Adrenal gland (tissue), 12 donors: ENCODE data around the gene ADAMTSL1. TPM values are rescaled to one million over a fixed set of nuclear protein-coding genes. Genes with fewer than 3 reads are reported as not detected.
"Not testable (repeated sequence)": the region's sequence is repeated elsewhere in the genome, so short reads cannot be mapped to it uniquely, and the experiment has no call there.

Experiments used
- DNase-seq, 7 donors: peaks; one replicate each; pipeline ENCODE4 v3.0.0-alpha.2; 2019 to 2020
- H3K27ac ChIP-seq, 5 donors: fragments of 200-600 bp; sonication (generic) in 4 of 5; 1 replicate in 3 of 5; 2 replicates in 2 of 5; pipeline versions ENCODE4 v1.5.1 to v1.8.0; 2016 to 2020; ENCODE audit warnings: mild to moderate bottlenecking in 1 of 5
- H3K27me3 ChIP-seq: fragments of 200-600 bp; 2 replicates; pipeline ENCODE4 v1.8.0; 2021
- H3K36me3 ChIP-seq, 2 donors: fragments of 200-600 bp; replicated peaks in 1 of 2; 1 replicate in 1 of 2; 2 replicates in 1 of 2; pipeline versions ENCODE4 v1.5.1 to v1.8.0; 2018 to 2022
- H3K4me1 ChIP-seq, 2 donors: fragments of 200-600 bp; replicated peaks in 1 of 2; 1 replicate in 1 of 2; 2 replicates in 1 of 2; pipeline versions ENCODE4 v1.5.1 to v1.8.0; 2018 to 2021
- H3K4me3 ChIP-seq, 4 donors: fragments of 200-600 bp; sonication (generic) in 3 of 4; one replicate each; pipeline ENCODE4 v1.5.1; 2016 to 2018
- H3K9me3 ChIP-seq, 3 donors: fragments of 200-600 bp; sonication (generic) in 1 of 3; replicated peaks in 1 of 3; 1 replicate in 2 of 3; 2 replicates in 1 of 3; pipeline versions ENCODE4 v1.5.1 to v1.8.0; 2016 to 2021
- POLR2A ChIP-seq, 2 donors: fragments of 450-650 bp; IDR thresholded peaks; one replicate each; pipeline ENCODE4 v1.6.1; 2017; ENCODE audit warnings: antibody characterized with exemption in 2 of 2, mild to moderate bottlenecking in 2 of 2, moderate library complexity in 1 of 2
- WGBS, 4 donors: extraction: QIAGEN DNeasy Blood & Tissue Kit in 2 of 4; methylation state at CpG; one replicate each; pipeline versions ENCODE4 v1.1.5 to v1.1.7; 2013 to 2017; 5-methylcytosine and 5-hydroxymethylcytosine counted together
- intact Hi-C, 2 donors: fragments of 100-400 bp; cut with DNase I; formaldehyde crosslinking; loops; one replicate each; pipeline versions ENCODE4 v1.14.1 to v1.15.0; 2022 to 2023
- polyA plus RNA-seq, 3 donors: library from polyadenylated mRNA; stranded (reverse); fragments of 200-250 nt in 2 of 3; fragments of 350-450 nt in 1 of 3; fragmentation: Illumina TruSeq in 1 of 3; extraction: RNeasy Lipid Tissue Mini Kit (QIAGEN cat#74804) in 1 of 3; gene quantifications; one replicate each; pipeline ENCODE4 v1.2.3, GENCODE V29; 2013 to 2014
- total RNA-seq, 9 donors: library from RNA; depleted of rRNA in 4 of 9; stranded (reverse); fragments of >200 nt in 4 of 9; fragments of 120-200 nt in 1 of 9; fragmentation: NEBNext Ultra II Directional in 1 of 9; extraction: Animal tissue kit (Norgen Biotek cat#: 25700) in 1 of 9; gene quantifications; one replicate each; pipeline versions ENCODE4 v1.1.0 to v1.2.4, GENCODE V29; 2013 to 2023
- TF ChIP-seq, protein P1 (sequence below), 6 experiments: fragments of 450-650 bp in 4 of 6; fragments of 200-600 bp in 2 of 6; sonication (generic) in 1 of 6; IDR thresholded peaks; 1 replicate in 5 of 6; 2 replicates in 1 of 6; pipeline versions ENCODE4 v1.5.1 to v1.8.0; 2016 to 2021; ENCODE audit warnings: antibody characterized with exemption in 6 of 6, mild to moderate bottlenecking in 2 of 6, moderate library complexity in 1 of 6
- donor health status: healthy with polysubstance abuse.
- donor health status: Bipolar disorder and iron deficiency.
- donor health status: DM: yes; HTN: yes; CAD: no.
- donor health status: DM: no; HTN: no; CAD: no.
- donor health status: DM: no; HTN: no; CAD: no.
- donor health status: DM: yes; HTN: yes; CAD: no.

Gene ADAMTSL1
- total and polyA plus RNA-seq, 12 donors: 4.9 to 38.1 (median 20.6) TPM

DNA sequence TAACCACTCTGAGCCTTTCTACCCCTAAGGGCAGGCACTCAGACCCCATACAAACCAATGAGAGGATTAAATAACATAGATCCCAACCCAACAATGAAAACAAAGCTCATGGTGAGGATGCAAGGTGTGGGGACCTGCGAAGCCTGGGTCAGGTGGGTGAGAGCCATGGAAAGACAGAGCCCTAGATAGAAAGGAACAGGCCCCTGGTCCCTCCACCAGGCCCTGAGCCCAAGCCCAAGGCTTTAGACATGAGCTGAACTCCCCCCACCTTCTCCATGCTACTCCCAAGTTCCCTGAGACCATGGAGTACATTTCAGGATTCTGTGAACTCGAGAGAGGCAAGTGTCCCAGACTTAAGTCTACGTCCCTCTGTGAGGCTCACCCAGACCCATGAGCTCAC lies 452.6 kb downstream of the ADAMTSL1 start:
- H3K27me3 ChIP-seq: no peaks in the 10 kb centered on the region
- TF ChIP-seq, protein P1, sequence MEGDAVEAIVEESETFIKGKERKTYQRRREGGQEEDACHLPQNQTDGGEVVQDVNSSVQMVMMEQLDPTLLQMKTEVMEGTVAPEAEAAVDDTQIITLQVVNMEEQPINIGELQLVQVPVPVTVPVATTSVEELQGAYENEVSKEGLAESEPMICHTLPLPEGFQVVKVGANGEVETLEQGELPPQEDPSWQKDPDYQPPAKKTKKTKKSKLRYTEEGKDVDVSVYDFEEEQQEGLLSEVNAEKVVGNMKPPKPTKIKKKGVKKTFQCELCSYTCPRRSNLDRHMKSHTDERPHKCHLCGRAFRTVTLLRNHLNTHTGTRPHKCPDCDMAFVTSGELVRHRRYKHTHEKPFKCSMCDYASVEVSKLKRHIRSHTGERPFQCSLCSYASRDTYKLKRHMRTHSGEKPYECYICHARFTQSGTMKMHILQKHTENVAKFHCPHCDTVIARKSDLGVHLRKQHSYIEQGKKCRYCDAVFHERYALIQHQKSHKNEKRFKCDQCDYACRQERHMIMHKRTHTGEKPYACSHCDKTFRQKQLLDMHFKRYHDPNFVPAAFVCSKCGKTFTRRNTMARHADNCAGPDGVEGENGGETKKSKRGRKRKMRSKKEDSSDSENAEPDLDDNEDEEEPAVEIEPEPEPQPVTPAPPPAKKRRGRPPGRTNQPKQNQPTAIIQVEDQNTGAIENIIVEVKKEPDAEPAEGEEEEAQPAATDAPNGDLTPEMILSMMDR (IDR thresholded peaks at IDR 0.05): no peak
- TF ChIP-seq POLR2A (IDR thresholded peaks at IDR 0.05): no peak
- DNase-seq: no peak
- H3K4me3 ChIP-seq: no peak overlapping the region
- H3K9me3 ChIP-seq: no peaks in the 10 kb centered on the region
- H3K4me1 ChIP-seq: no peaks in the 10 kb centered on the region
- intact Hi-C loops: no loop called here
- no peak overlapping the region for H3K27ac ChIP-seq
- H3K36me3 ChIP-seq: no peaks in the 10 kb centered on the region
- WGBS, 4 donors: 62 to 98% (median 95%) methylated on average over 3 of the region's 3 CpGs

DNA sequence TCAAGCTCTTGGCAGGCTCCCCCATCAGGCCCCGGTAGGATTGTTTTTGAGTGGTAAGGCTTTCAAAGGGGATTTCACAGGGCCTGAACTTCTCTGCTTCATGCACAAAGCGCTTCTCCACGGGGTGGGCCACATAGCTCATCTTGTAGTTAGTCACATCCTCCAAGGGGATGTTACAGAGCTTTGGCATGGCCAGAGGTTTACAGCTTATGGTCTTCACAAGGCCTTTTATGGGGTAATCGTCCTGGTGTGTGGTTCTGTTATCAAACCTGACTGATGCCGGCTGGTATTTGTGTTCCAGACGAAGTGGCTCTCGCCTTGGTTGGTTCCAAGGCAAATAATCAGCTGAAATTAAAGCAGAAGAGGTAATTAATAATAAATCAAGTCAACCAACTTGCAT lies 454.8 kb downstream of the ADAMTSL1 start:
- 81 to 89% (median 84%) methylated on average over 5 to 7 of the region's 7 CpGs for WGBS, 4 donors
- Histone ChIP-seq H3K9me3 (no peaks in the 10 kb centered on the region), H3K4me1 (no peaks in the 10 kb centered on the region), H3K4me3 (no peak overlapping the region), H3K27ac (no peak overlapping the region), H3K27me3 (no peaks in the 10 kb centered on the region), H3K36me3 (no peaks in the 10 kb centered on the region)
- no peak for DNase-seq
- no peak for TF ChIP-seq POLR2A (IDR thresholded peaks at IDR 0.05)
- TF ChIP-seq, protein P1 (IDR thresholded peaks at IDR 0.05): no peak
- intact Hi-C loops: no loop called here

DNA sequence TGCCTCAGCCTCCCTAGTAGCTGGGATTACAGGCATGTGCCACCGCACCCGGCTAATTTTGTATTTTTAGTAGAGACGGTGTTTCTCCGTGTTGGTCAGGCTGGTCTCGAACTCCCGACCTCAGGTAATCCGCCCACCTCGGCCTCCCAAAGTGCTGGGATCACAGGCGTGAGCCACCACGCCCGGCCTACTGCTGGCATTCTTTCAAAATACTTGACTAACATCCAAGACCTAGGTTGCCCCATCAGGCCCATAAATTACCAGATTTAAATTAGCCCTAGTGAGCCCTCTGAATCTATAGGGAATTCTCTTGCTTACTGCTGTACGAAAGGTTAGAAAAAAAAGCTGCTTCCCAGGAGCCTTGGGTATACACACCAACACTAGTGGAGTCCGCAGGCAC lies 456.7 kb downstream of the ADAMTSL1 start:
- H3K27ac ChIP-seq, intact Hi-C loops, DNase-seq, H3K4me3 ChIP-seq, H3K4me1 ChIP-seq, H3K27me3 ChIP-seq, H3K9me3 ChIP-seq, H3K36me3 ChIP-seq: not testable (repeated sequence)
- WGBS, 4 donors: 82 to 89% (median 87%) methylated on average over 13 of the region's 13 CpGs

DNA sequence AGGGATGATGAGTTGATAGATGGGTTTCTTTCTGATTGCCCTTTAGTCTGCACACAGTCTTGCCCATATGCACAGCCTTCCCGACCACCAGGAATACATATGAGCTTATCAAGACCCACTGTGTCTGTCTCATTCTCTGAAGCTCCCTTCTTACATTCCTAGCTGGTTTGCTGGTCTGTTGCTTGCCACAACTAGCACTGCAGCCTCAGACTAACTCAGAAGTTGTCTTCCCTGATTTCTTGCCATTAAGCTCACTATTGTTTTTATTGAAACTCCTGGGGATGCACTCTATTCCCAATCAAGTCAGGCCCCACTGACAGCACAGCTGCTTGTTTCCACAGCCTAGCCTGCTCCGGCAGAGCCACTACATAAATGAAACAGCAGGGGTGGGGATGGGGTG lies 461.6 kb downstream of the ADAMTSL1 start:
- TF ChIP-seq, protein P1 (IDR thresholded peaks at IDR 0.05): no peak
- no peak for TF ChIP-seq POLR2A (IDR thresholded peaks at IDR 0.05)
- no peaks in the 10 kb centered on the region for H3K4me1 ChIP-seq
- no peak overlapping the region for H3K27ac ChIP-seq
- no peak for DNase-seq
- 72 to 91% (median 78%) methylated on average over 2 of the region's 2 CpGs for WGBS, 4 donors
- H3K27me3 ChIP-seq: no peaks in the 10 kb centered on the region
- H3K4me3 ChIP-seq: no peak overlapping the region
- H3K9me3 ChIP-seq: no peaks in the 10 kb centered on the region
- intact Hi-C loops: no loop called here
- H3K36me3 ChIP-seq: no peaks in the 10 kb centered on the region

DNA sequence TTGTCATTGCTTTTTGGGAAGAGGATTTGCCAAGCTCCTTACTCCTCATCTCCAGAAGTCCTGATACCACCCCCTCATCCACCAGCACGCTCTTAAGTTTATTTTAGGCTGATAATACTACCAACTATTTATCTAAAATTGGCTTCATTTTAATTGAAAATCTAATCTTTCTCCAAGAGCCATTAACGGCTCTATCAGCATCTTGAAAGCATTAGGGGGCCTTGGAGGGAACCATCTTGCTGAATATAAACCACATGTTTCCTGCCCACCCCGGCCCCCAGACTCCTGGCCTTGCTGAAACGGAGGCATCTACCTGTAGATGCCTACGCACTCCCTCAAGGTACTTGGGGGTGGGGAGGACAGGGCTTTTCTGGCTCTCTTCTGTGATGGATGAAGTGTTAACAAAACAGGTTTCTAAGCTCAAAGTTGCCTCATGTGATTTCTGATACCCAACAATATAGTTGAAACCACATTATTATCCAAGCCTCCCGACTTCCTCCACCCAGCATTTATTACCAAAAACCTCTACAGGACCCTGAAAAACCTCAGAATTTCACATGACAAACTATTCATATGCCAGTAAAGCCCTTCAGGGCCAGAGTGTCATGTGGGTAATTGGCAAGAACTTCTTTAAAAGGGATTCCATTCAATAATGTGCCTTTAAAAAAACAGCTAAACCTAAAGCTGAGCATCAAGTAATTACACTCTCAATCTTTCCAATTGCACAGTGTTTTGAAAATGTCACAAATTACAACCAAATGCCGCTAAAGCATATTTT lies 462.3 kb downstream of the ADAMTSL1 start:
- no peak overlapping the region for H3K4me3 ChIP-seq
- DNase-seq: no peak
- intact Hi-C loops: no loop called here
- no peak overlapping the region for H3K27ac ChIP-seq
- H3K27me3 ChIP-seq: no peaks in the 10 kb centered on the region
- 71 to 85% (median 75%) methylated on average over 7 of the region's 7 CpGs for WGBS, 4 donors
- TF ChIP-seq POLR2A (IDR thresholded peaks at IDR 0.05): no peak
- TF ChIP-seq, protein P1 (IDR thresholded peaks at IDR 0.05): no peak
- H3K4me1 ChIP-seq: no peaks in the 10 kb centered on the region
- H3K9me3 ChIP-seq: no peaks in the 10 kb centered on the region
- H3K36me3 ChIP-seq: no peaks in the 10 kb centered on the region
